ENCODE measurements around the gene PSMB7. TPM values are rescaled to one million over a fixed set of nuclear protein-coding genes. Genes with fewer than 3 reads are reported as not detected.

The PSMB7 gene
- total RNA-seq, 1 donor from 2014 or later = 120 TPM

DNA sequence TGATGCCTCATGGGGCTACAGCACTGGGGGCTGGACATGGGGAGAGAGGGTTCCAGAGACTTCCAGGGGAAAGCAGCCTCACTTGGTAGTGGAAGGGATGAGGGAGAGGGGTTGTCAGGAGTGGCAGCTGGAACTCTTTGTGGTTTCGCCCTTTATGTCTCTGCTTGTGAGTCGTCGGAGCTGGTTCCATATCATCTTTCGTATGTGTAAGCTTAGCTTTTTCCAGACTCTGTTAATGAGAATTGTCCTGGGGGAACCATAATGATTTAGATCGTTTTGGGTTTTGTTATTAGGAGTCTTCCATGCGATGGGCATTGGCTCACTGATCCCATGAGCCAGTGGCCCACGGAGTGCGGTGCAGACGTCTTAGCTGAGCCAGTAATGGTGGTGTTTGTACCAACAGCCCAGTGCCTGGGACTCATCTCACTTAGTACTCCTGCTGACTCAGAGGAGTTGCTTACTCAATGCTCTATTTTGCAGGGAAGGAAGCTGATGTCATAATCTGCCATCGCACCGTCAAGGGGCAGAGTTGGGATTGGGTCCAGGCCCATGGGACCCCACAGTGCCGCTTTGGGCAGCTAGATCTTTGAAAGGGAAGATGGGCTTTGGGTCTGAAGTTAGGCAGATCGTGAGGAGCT, 109.0 kb downstream of the PSMB7 start:
- ChIA-PET CTCF (no interaction called here), POLR2A (interaction anchor here (0.7 kb wide), 1 partner anchor 96 kb away, joined by 3 read pairs; no protein-coding TSS in a partner anchor)
- TF ChIP-seq, protein P1, sequence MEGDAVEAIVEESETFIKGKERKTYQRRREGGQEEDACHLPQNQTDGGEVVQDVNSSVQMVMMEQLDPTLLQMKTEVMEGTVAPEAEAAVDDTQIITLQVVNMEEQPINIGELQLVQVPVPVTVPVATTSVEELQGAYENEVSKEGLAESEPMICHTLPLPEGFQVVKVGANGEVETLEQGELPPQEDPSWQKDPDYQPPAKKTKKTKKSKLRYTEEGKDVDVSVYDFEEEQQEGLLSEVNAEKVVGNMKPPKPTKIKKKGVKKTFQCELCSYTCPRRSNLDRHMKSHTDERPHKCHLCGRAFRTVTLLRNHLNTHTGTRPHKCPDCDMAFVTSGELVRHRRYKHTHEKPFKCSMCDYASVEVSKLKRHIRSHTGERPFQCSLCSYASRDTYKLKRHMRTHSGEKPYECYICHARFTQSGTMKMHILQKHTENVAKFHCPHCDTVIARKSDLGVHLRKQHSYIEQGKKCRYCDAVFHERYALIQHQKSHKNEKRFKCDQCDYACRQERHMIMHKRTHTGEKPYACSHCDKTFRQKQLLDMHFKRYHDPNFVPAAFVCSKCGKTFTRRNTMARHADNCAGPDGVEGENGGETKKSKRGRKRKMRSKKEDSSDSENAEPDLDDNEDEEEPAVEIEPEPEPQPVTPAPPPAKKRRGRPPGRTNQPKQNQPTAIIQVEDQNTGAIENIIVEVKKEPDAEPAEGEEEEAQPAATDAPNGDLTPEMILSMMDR (IDR thresholded peaks at IDR 0.05) = no peak
- H3K9me3 Mint-ChIP-seq = no peaks in the 10 kb centered on the region
- H3K27ac Mint-ChIP-seq = no peak overlapping the region
- ATAC-seq (ENCODE audit: low read depth) = no peak
- intact Hi-C loops (cut with micrococcal nuclease) = no loop called here
- H3K36me3 Mint-ChIP-seq (ENCODE audit: low read depth) = peaks cover 70% of the 10 kb centered on the region
- no peak overlapping the region for H3K4me3 Mint-ChIP-seq
- H3K4me1 Mint-ChIP-seq = peaks cover 2% of the 10 kb centered on the region
- no peaks in the 10 kb centered on the region for H3K27me3 Mint-ChIP-seq
- no peak for DNase-seq

DNA sequence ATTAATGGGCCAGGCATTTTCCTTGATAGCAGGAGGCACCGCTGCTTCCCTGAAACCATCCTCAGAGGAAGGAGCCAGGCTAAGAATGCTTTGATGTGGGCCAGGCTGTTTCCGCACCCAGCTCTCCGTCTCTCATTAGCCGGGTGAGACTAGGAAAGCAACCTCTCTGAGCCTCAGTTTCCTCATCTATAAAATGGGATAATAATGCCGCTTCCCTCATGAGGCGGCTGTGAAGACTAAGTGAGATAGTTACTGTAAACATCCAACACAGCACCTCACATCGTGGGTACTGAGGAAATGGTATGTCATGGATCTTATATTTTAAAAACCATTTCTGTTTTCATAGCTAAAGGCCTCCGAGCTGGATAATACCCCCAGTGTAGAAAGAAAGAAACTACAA, 111.0 kb downstream of the PSMB7 start:
- H3K4me1 Mint-ChIP-seq = peaks cover 15% of the 10 kb centered on the region
- DNase-seq = no peak
- no peaks in the 10 kb centered on the region for H3K9me3 Mint-ChIP-seq
- TF ChIP-seq, protein P1 (IDR thresholded peaks at IDR 0.05) = no peak
- CTCF ChIA-PET = interaction anchor here (2.0 kb wide), 1 partner anchor 177 kb away, joined by 8 read pairs; no protein-coding TSS in a partner anchor
- H3K27me3 Mint-ChIP-seq = no peaks in the 10 kb centered on the region
- intact Hi-C loops (cut with micrococcal nuclease) = no loop called here
- POLR2A ChIA-PET = no interaction called here
- peaks cover 61% of the 10 kb centered on the region for H3K36me3 Mint-ChIP-seq (ENCODE audit: low read depth)
- no peak overlapping the region for H3K27ac Mint-ChIP-seq
- no peak for ATAC-seq (ENCODE audit: low read depth)
- no peak overlapping the region for H3K4me3 Mint-ChIP-seq

DNA sequence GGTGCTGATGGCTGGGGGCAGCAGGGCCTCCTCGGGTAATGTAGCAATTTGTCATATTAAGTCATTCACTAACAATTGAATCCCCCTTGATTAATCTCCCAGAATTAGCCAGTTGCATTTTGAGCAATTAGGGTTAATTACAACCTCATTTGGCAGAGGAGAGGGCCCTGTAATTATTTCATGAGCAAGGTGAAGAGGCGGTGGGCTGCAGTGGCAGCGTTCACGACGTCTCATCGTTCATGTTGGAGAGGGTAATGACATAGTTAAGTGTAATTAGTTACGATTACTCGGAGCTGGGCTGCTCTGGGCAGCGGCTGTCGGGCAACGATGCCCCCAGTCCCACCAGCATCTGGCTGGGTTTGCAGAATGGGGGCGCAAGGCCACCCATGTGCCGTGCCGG, 111.5 kb downstream of the PSMB7 start:
- DNase-seq (no peak), ATAC-seq (ENCODE audit: low read depth) (no peak)
- POLR2A ChIA-PET = no interaction called here
- no peaks in the 10 kb centered on the region for H3K27me3 Mint-ChIP-seq
- H3K27ac Mint-ChIP-seq = no peak overlapping the region
- TF ChIP-seq, protein P1 (IDR thresholded peaks at IDR 0.05) = no peak
- intact Hi-C loops (cut with micrococcal nuclease) = no loop called here
- CTCF ChIA-PET = interaction anchor here (2.0 kb wide), 1 partner anchor 177 kb away, joined by 8 read pairs; no protein-coding TSS in a partner anchor
- peaks cover 61% of the 10 kb centered on the region for H3K36me3 Mint-ChIP-seq (ENCODE audit: low read depth)
- no peak overlapping the region for H3K4me3 Mint-ChIP-seq
- H3K4me1 Mint-ChIP-seq = peaks cover 21% of the 10 kb centered on the region
- no peaks in the 10 kb centered on the region for H3K9me3 Mint-ChIP-seq

Other genes with a start within 250 kb of the PSMB7 start
- gene NEK6, start 157.5 kb downstream of the PSMB7 start, total RNA-seq = 110 and 115 TPM in 2 replicates
- not detected in 2 replicates for gene ADGRD2, start 35.0 kb upstream of the PSMB7 start, total RNA-seq
- gene NR5A1, start 92.0 kb upstream of the PSMB7 start, total RNA-seq = not detected in 2 replicates

Data from activated B cell treated with CpG ODN at 0.5 μM for 24 hours (primary cell).